ENCODE results near the gene CCR4. TPM values are rescaled to one million over a fixed set of nuclear protein-coding genes. Genes with fewer than 3 reads are reported as not detected.
"Not testable (repeated sequence)": the region's sequence is repeated elsewhere in the genome, so short reads cannot be mapped to it uniquely, and the experiment has no call there.

Gene CCR4
- total RNA-seq, 3 donors from 2014 or later = 0.32 to 0.66 (median 0.44) TPM

- Histone ChIP-seq H3K4me1 (no peaks in the 10 kb centered on the region), H3K27ac (no peak overlapping the region), H3K27me3 (no peaks in the 10 kb centered on the region), H3K9me3 (no peaks in the 10 kb centered on the region), H3K36me3 (no peaks in the 10 kb centered on the region), H3K4me3 (no peak overlapping the region)
- intact Hi-C loops (cut with DNase I; ENCODE audit: low total_unique reads) = no loop called here
- no peak for DNase-seq (ENCODE audit: low spot score in 2 of 2)
- TF ChIP-seq POLR2A (IDR thresholded peaks at IDR 0.05) (no peak), POLR2AphosphoS5 (IDR thresholded peaks at IDR 0.05) (no peak)
- TF ChIP-seq, protein P1, sequence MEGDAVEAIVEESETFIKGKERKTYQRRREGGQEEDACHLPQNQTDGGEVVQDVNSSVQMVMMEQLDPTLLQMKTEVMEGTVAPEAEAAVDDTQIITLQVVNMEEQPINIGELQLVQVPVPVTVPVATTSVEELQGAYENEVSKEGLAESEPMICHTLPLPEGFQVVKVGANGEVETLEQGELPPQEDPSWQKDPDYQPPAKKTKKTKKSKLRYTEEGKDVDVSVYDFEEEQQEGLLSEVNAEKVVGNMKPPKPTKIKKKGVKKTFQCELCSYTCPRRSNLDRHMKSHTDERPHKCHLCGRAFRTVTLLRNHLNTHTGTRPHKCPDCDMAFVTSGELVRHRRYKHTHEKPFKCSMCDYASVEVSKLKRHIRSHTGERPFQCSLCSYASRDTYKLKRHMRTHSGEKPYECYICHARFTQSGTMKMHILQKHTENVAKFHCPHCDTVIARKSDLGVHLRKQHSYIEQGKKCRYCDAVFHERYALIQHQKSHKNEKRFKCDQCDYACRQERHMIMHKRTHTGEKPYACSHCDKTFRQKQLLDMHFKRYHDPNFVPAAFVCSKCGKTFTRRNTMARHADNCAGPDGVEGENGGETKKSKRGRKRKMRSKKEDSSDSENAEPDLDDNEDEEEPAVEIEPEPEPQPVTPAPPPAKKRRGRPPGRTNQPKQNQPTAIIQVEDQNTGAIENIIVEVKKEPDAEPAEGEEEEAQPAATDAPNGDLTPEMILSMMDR (IDR thresholded peaks at IDR 0.05) = no peak
Measured at GRCh38 chr3:32975891-32976595, 24.6 kb downstream of the CCR4 start.

DNA sequence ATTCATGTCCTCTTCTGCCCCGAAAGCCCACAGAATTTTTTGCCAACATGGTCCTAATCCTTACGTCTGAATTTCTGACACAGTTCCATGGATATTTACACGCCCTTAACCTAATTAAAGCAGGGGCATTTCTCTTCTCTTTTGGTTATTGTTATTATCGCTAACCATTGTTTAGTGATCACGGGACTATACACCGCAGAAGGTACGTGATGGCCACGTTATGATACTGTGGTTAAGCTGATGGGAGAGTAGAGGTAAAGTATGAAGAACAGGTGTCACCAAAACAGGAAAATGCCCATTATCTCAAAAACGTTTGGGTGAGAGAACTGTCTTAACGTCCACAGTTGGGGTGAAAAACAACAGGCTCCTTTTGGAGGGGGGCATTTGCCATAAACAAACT lies 26.4 kb downstream of the CCR4 start:
- Histone ChIP-seq H3K27ac (no peak overlapping the region), H3K9me3 (no peaks in the 10 kb centered on the region), H3K4me1 (no peaks in the 10 kb centered on the region), H3K4me3 (no peak overlapping the region), H3K27me3 (no peaks in the 10 kb centered on the region), H3K36me3 (no peaks in the 10 kb centered on the region)
- intact Hi-C loops (cut with DNase I; ENCODE audit: low total_unique reads) = no loop called here
- TF ChIP-seq, protein P1 (IDR thresholded peaks at IDR 0.05) = no peak
- TF ChIP-seq POLR2A (IDR thresholded peaks at IDR 0.05) (no peak), POLR2AphosphoS5 (IDR thresholded peaks at IDR 0.05) (no peak)
- DNase-seq (ENCODE audit: low spot score in 2 of 2) = no peak

- TF ChIP-seq, protein P1 (IDR thresholded peaks at IDR 0.05) = no peak
- TF ChIP-seq POLR2AphosphoS5 (IDR thresholded peaks at IDR 0.05) = no peak
- TF ChIP-seq POLR2A (IDR thresholded peaks at IDR 0.05) = no peak
- no peaks in the 10 kb centered on the region for H3K27me3 ChIP-seq
- no peak overlapping the region for H3K4me3 ChIP-seq
- H3K9me3 ChIP-seq = no peaks in the 10 kb centered on the region
- intact Hi-C loops (cut with DNase I; ENCODE audit: low total_unique reads) = no loop called here
- no peak for DNase-seq (ENCODE audit: low spot score in 2 of 2)
- H3K4me1 ChIP-seq = no peaks in the 10 kb centered on the region
- H3K27ac ChIP-seq = no peak overlapping the region
- H3K36me3 ChIP-seq = no peaks in the 10 kb centered on the region
Measured at GRCh38 chr3:32978331-32978730, 26.9 kb downstream of the CCR4 start.

GRCh38 chr3:32983124-32983523 lies 31.7 kb downstream of the CCR4 start:
- Histone ChIP-seq H3K9me3 (no peaks in the 10 kb centered on the region), H3K27me3 (no peaks in the 10 kb centered on the region), H3K27ac (no peak overlapping the region), H3K36me3 (no peaks in the 10 kb centered on the region), H3K4me3 (no peak overlapping the region), H3K4me1 (no peaks in the 10 kb centered on the region)
- TF ChIP-seq POLR2A (IDR thresholded peaks at IDR 0.05) (no peak), POLR2AphosphoS5 (IDR thresholded peaks at IDR 0.05) (no peak)
- TF ChIP-seq, protein P1 (IDR thresholded peaks at IDR 0.05) = no peak
- DNase-seq (ENCODE audit: low spot score in 2 of 2) = no peak
- intact Hi-C loops (cut with DNase I; ENCODE audit: low total_unique reads) = no loop called here

DNA sequence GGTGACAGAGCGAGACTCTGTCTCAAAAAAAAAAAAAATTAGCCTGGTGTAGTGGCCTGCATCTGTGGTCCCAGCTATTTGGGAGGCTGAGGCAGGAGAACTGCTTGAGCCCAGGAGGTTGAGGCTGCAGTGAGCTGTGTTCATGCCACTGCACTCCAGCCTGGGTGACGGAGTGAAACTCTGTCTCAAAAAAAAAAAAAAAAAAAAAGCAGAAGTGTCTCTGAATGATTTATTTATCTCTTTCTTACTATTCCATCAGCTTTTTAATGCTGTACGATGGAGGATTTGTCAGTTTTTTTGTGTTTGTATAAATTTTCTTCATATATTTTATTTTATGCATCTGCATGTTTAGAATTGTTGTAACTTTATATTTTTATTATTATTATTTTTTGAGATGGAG lies 33.5 kb downstream of the CCR4 start:
- H3K9me3 ChIP-seq; H3K27me3 ChIP-seq; H3K4me1 ChIP-seq; intact Hi-C loops (cut with DNase I; ENCODE audit: low total_unique reads); DNase-seq (ENCODE audit: low spot score in 2 of 2); H3K27ac ChIP-seq; H3K4me3 ChIP-seq; H3K36me3 ChIP-seq: not testable (repeated sequence)
